RWPE2 (cell line): ENCODE data around the gene SOCS3.

Source experiments
- ATAC-seq: fragments of 200-7000 bp; cut with Tn5 transposase; 3 replicates; pipeline ENCODE4 v1.9.1; 2021; ENCODE audit warnings: low read depth
- DNase-seq: peaks from one replicate; pipeline ENCODE4 v3.0.0-alpha.2; 2020; ENCODE audit warnings: low spot score
- H3K27ac ChIP-seq: fragments of 450-650 bp; 2 replicates; pipeline ENCODE4 v1.5.1; 2017; ENCODE audit warnings: mild to moderate bottlenecking; ENCODE audit not compliant: poor library complexity, severe bottlenecking
- H3K27me3 ChIP-seq: fragments of 250-450 bp; sonication (Bioruptor Pico); 2 replicates; pipeline ENCODE4 v1.5.1; 2021; ENCODE audit warnings: mild to moderate bottlenecking, moderate library complexity; ENCODE audit not compliant: insufficient read depth, poor library complexity, severe bottlenecking
- H3K36me3 ChIP-seq: fragments of 250-450 bp; sonication (Bioruptor Pico); 2 replicates; pipeline ENCODE4 v1.5.1; 2020; ENCODE audit warnings: low read depth, mild to moderate bottlenecking, moderate library complexity
- H3K4me1 ChIP-seq: fragments of 250-450 bp; sonication (Bioruptor Pico); 2 replicates; pipeline ENCODE4 v1.5.1; 2021; ENCODE audit warnings: mild to moderate bottlenecking, moderate library complexity; ENCODE audit not compliant: insufficient read depth, poor library complexity, severe bottlenecking
- H3K4me3 ChIP-seq: fragments of 250-450 bp; sonication (Bioruptor Pico); 2 replicates; pipeline ENCODE4 v1.5.1; 2021; ENCODE audit warnings: mild to moderate bottlenecking, moderate library complexity; ENCODE audit not compliant: severe bottlenecking
- H3K9me3 ChIP-seq: fragments of 250-450 bp; sonication (Bioruptor Pico); 2 replicates; pipeline ENCODE4 v1.5.1; 2021; ENCODE audit warnings: mild to moderate bottlenecking, moderate library complexity; ENCODE audit not compliant: severe bottlenecking
- CTCF ChIP-seq: fragments of 450-650 bp; IDR thresholded peaks from one replicate; pipeline ENCODE4 v1.5.1; 2017; ENCODE audit warnings: mild to moderate bottlenecking, moderate library complexity; ENCODE audit not compliant: poor library complexity, severe bottlenecking

Gene SOCS3

GRCh38 chr17:78384479-78385175, 24.8 kb upstream of the SOCS3 start:
- DNase-seq (no peak), ATAC-seq (peak; percentile 7; the same call in 1 of the 3 replicates)
- Histone ChIP-seq H3K9me3 (no peaks in the 10 kb centered on the region), H3K4me1 (peaks cover 46% of the 10 kb centered on the region), H3K36me3 (peaks cover 17% of the 10 kb centered on the region), H3K4me3 (no peak overlapping the region), H3K27me3 (no peaks in the 10 kb centered on the region), H3K27ac (peak overlapping the region; percentile 87)
- no peak for TF ChIP-seq CTCF

GRCh38 chr17:78383725-78384471, 24.0 kb upstream of the SOCS3 start:
- H3K27ac ChIP-seq, result peak overlapping the region; percentile 87
- ATAC-seq (peak; percentile 95), DNase-seq (peak; percentile 98)
- H3K9me3 ChIP-seq, result no peaks in the 10 kb centered on the region
- H3K36me3 ChIP-seq, result peaks cover 17% of the 10 kb centered on the region
- no peak overlapping the region for H3K4me3 ChIP-seq
- H3K4me1 ChIP-seq, result peaks cover 51% of the 10 kb centered on the region
- H3K27me3 ChIP-seq, result no peaks in the 10 kb centered on the region
- peak; percentile 6 for TF ChIP-seq CTCF

GRCh38 chr17:78381601-78382232, 21.8 kb upstream of the SOCS3 start:
- H3K36me3 ChIP-seq, result peaks cover 17% of the 10 kb centered on the region
- DNase-seq (no peak), ATAC-seq (no peak)
- no peak overlapping the region for H3K4me3 ChIP-seq
- H3K4me1 ChIP-seq, result peaks cover 56% of the 10 kb centered on the region
- no peaks in the 10 kb centered on the region for H3K27me3 ChIP-seq
- peak overlapping the region; percentile 5 for H3K27ac ChIP-seq
- H3K9me3 ChIP-seq, result no peaks in the 10 kb centered on the region
- TF ChIP-seq CTCF, result no peak

GRCh38 chr17:78380370-78380769, 20.5 kb upstream of the SOCS3 start:
- H3K4me3 ChIP-seq, result no peak overlapping the region
- peaks cover 57% of the 10 kb centered on the region for H3K4me1 ChIP-seq
- H3K27me3 ChIP-seq, result no peaks in the 10 kb centered on the region
- peaks cover 17% of the 10 kb centered on the region for H3K36me3 ChIP-seq
- DNase-seq (no peak), ATAC-seq (no peak)
- H3K9me3 ChIP-seq, result no peaks in the 10 kb centered on the region
- TF ChIP-seq CTCF, result no peak
- no peak overlapping the region for H3K27ac ChIP-seq
